H1 (cell line): ENCODE results near the gene OBP2B. TPM values are rescaled to one million over a fixed set of nuclear protein-coding genes. Genes with fewer than 3 reads are reported as not detected.

ENCODE experiments used
- CTCF ChIA-PET: fragments of 300-600 bp; sonication (Branson Sonifier 250); formaldehyde crosslinking; loops from one replicate; lab custom pipeline; 2021; ENCODE audit not compliant: partially characterized antibody; lab: Charles Lee
- POLR2A ChIA-PET: fragments of 300-600 bp; sonication (Branson Sonifier 250); formaldehyde crosslinking; loops from one replicate; lab custom pipeline; 2021; ENCODE audit warnings: inconsistent platforms; ENCODE audit not compliant: partially characterized antibody; lab: Charles Lee
- DNase-seq, 2 experiments: peaks; one replicate each; pipeline versions ENCODE4 v3.0.0 to v3.0.0-alpha.2; 2010 to 2022; ENCODE audit warnings: low spot score in 2 of 2, low read depth in 1 of 2, mixed read lengths in 1 of 2
- FAIRE-seq: peaks from 2 replicates; lab custom pipeline; 2011; peaks lifted over from hg19 to GRCh38; lab: Jason Lieb, UNC
- H2AFZ ChIP-seq: 2 replicates; pipeline ENCODE4 v1.8.1; 2012; ENCODE audit warnings: low read length, inconsistent platforms
- H2AK5ac ChIP-seq: 2 replicates; pipeline ENCODE4 v1.6.1; 2013; ENCODE audit warnings: low read depth, low read length
- H2BK120ac ChIP-seq: replicated peaks from 2 replicates; pipeline ENCODE3; 2013; ENCODE audit warnings: low read depth, low read length, inconsistent platforms
- H2BK12ac ChIP-seq: 2 replicates; pipeline ENCODE4 v1.6.1; 2013; ENCODE audit warnings: low read depth, low read length
- H2BK15ac ChIP-seq: 2 replicates; pipeline ENCODE4 v1.6.1; 2013; ENCODE audit warnings: low read length
- H2BK20ac ChIP-seq: 2 replicates; pipeline ENCODE4 v1.6.1; 2013; ENCODE audit warnings: low read length
- H2BK5ac ChIP-seq: 2 replicates; pipeline ENCODE4 v1.6.1; 2013; ENCODE audit warnings: low read depth, low read length
- H3K14ac ChIP-seq: 2 replicates; pipeline ENCODE4 v1.6.1; 2013; ENCODE audit warnings: inconsistent platforms; ENCODE audit not compliant: insufficient read length
- H3K18ac ChIP-seq: 2 replicates; pipeline ENCODE4 v1.6.1; 2013; ENCODE audit warnings: low read length; ENCODE audit errors: extremely low read depth
- H3K23ac ChIP-seq: 2 replicates; pipeline ENCODE4 v1.6.1; 2013; ENCODE audit warnings: inconsistent platforms; ENCODE audit not compliant: insufficient read length
- H3K23me2 ChIP-seq: 2 replicates; pipeline ENCODE4 v1.6.1; 2013; ENCODE audit warnings: low read depth, low read length
- H3K27ac ChIP-seq: 2 replicates; pipeline ENCODE4 v1.6.1; 2011; ENCODE audit warnings: low read depth, low read length, inconsistent platforms
- H3K27me3 ChIP-seq, 4 experiments: replicated peaks in 1 of 4; 1 replicate in 1 of 4; 2 replicates in 3 of 4; pipeline versions ENCODE4 v1.6.1 to v1.8.1; 2011 to 2013; ENCODE audit warnings: low read length in 3 of 4, mild to moderate bottlenecking in 3 of 4, inconsistent platforms in 2 of 4, mixed read lengths in 2 of 4, moderate library complexity in 1 of 4; ENCODE audit not compliant: control insufficient read depth in 3 of 4, insufficient read depth in 3 of 4; ENCODE audit errors: extremely low read depth in 1 of 4
- H3K36me3 ChIP-seq, 4 experiments: 2 replicates each; pipeline versions ENCODE4 v1.6.1 to v1.8.1; 2011 to 2013; ENCODE audit warnings: mild to moderate bottlenecking in 4 of 4, low read length in 3 of 4, moderate library complexity in 2 of 4, control low read depth in 1 of 4, inconsistent platforms in 1 of 4; ENCODE audit not compliant: insufficient read depth in 4 of 4, control insufficient read depth in 2 of 4
- H3K4ac ChIP-seq: replicated peaks from 2 replicates; pipeline ENCODE3; 2013; ENCODE audit warnings: low read length, low read depth, mixed read lengths, inconsistent platforms; ENCODE audit not compliant: insufficient read length
- H3K4me1 ChIP-seq, 4 experiments: replicated peaks in 1 of 4; 1 replicate in 1 of 4; 2 replicates in 3 of 4; pipeline versions ENCODE4 v1.6.1 to v1.8.1; 2011 to 2013; ENCODE audit warnings: low read length in 3 of 4, inconsistent platforms in 2 of 4, mixed read lengths in 1 of 4; ENCODE audit not compliant: insufficient read depth in 4 of 4, control insufficient read depth in 3 of 4
- H3K4me2 ChIP-seq, 2 experiments: 2 replicates each; pipeline versions ENCODE4 v1.6.1 to v1.8.1; 2011 to 2013; ENCODE audit warnings: low read depth in 2 of 2, low read length in 2 of 2, control low read depth in 1 of 2, inconsistent platforms in 1 of 2, mild to moderate bottlenecking in 1 of 2; ENCODE audit not compliant: insufficient read depth in 1 of 2
- H3K4me3 ChIP-seq, 4 experiments: fragments of 200-600, 300-600 bp in 1 of 4; sonication (generic), shearing (Covaris generic), sonication (Bioruptor Twin) in 1 of 4; 2 replicates each; pipeline versions ENCODE4 v1.5.1 to v1.8.1; 2011 to 2016; ENCODE audit warnings: low read length in 4 of 4, low read depth in 3 of 4, control low read depth in 2 of 4, inconsistent platforms in 2 of 4, mild to moderate bottlenecking in 2 of 4, mixed read lengths in 1 of 4, moderate library complexity in 1 of 4; ENCODE audit not compliant: insufficient read depth in 2 of 4; ENCODE audit errors: extremely low read depth in 1 of 4
- H3K56ac ChIP-seq: replicated peaks from 2 replicates; pipeline ENCODE3; 2013; ENCODE audit warnings: low read depth, mild to moderate bottlenecking, mixed read lengths, low read length, inconsistent platforms; ENCODE audit not compliant: insufficient read length
- H3K79me1 ChIP-seq: 2 replicates; pipeline ENCODE4 v1.6.1; 2013; ENCODE audit warnings: low read depth, low read length, control low read depth
- H3K79me2 ChIP-seq, 2 experiments: 2 replicates each; pipeline versions ENCODE4 v1.6.1 to v1.8.1; 2012 to 2013; ENCODE audit warnings: low read length in 2 of 2, mild to moderate bottlenecking in 2 of 2, inconsistent platforms in 1 of 2; ENCODE audit not compliant: insufficient read depth in 2 of 2, control insufficient read depth in 1 of 2
- H3K9ac ChIP-seq, 4 experiments: replicated peaks in 1 of 4; 1 replicate in 1 of 4; 2 replicates in 3 of 4; pipeline versions ENCODE4 v1.6.1 to v1.8.1; 2011 to 2013; ENCODE audit warnings: low read depth in 3 of 4, low read length in 3 of 4, control low read depth in 2 of 4, mild to moderate bottlenecking in 2 of 4, moderate library complexity in 2 of 4, inconsistent platforms in 1 of 4; ENCODE audit errors: extremely low read depth in 1 of 4
- H3K9me3 ChIP-seq, 2 experiments: 2 replicates each; pipeline versions ENCODE4 v1.6.1 to v1.8.1; 2012 to 2013; ENCODE audit warnings: mild to moderate bottlenecking in 2 of 2, moderate library complexity in 2 of 2, control low read depth in 1 of 2, inconsistent platforms in 1 of 2, low read depth in 1 of 2, low read length in 1 of 2, mixed read lengths in 1 of 2; ENCODE audit not compliant: insufficient read depth in 2 of 2
- H4K20me1 ChIP-seq, 2 experiments: replicated peaks in 1 of 2; 2 replicates each; pipeline versions ENCODE3 to v1.8.1; 2011 to 2013; ENCODE audit warnings: inconsistent platforms in 2 of 2, low read length in 2 of 2, mild to moderate bottlenecking in 1 of 2; ENCODE audit not compliant: insufficient read depth in 2 of 2, control insufficient read depth in 1 of 2
- H4K5ac ChIP-seq: 2 replicates; pipeline ENCODE4 v1.6.1; 2013; ENCODE audit warnings: low read length, low read depth, mixed read lengths, inconsistent platforms; ENCODE audit not compliant: insufficient read length
- H4K8ac ChIP-seq: 2 replicates; pipeline ENCODE4 v1.8.0; 2013; ENCODE audit warnings: mild to moderate bottlenecking, moderate library complexity, low read length, inconsistent platforms; ENCODE audit not compliant: insufficient read depth; ENCODE audit errors: extremely low read depth
- H4K91ac ChIP-seq: replicated peaks from 2 replicates; pipeline ENCODE3; 2013; ENCODE audit warnings: low read length, mixed read lengths, inconsistent platforms; ENCODE audit not compliant: insufficient read length
- CHD1 ChIP-seq: IDR thresholded peaks from 2 replicates; pipeline ENCODE4 v1.6.1; 2012; ENCODE audit warnings: low read depth, low read length, improper control_type of control experiment
- HDAC6 ChIP-seq: IDR thresholded peaks from one replicate; pipeline ENCODE4 v1.7.1; 2012; ENCODE audit warnings: low read depth, mild to moderate bottlenecking, inconsistent platforms, low read length, moderate library complexity
- KDM5A ChIP-seq: fragments of 200-600 bp; IDR thresholded peaks from 2 replicates; pipeline ENCODE4 v1.7.1; 2012; ENCODE audit warnings: mild to moderate bottlenecking, low read length, inconsistent platforms, mixed read lengths
- POLR2A ChIP-seq, 2 experiments: IDR thresholded peaks; 1 replicate in 1 of 2; 2 replicates in 1 of 2; pipeline ENCODE4 v1.6.1; 2011; ENCODE audit warnings: low read depth in 2 of 2, low read length in 2 of 2, mild to moderate bottlenecking in 2 of 2; ENCODE audit errors: control extremely low read depth in 1 of 2
- WGBS, 2 experiments: shearing (Covaris generic) in 1 of 2; methylation state at CpG; one replicate each; pipeline versions ENCODE4 v1.1.6 to v1.1.7; 2013 to 2015; ENCODE audit warnings: low lambda C conversion rate in 2 of 2, mixed read lengths in 2 of 2, inconsistent platforms in 1 of 2, low coverage in 1 of 2, missing lambda C conversion rate in 1 of 2; ENCODE audit not compliant: insufficient replicate concordance in 2 of 2, insufficient coverage in 1 of 2, insufficient read length in 1 of 2; ENCODE audit errors: extremely low coverage in 1 of 2, missing lambda C conversion rate in 1 of 2; 5-methylcytosine and 5-hydroxymethylcytosine counted together
- polyA plus RNA-seq, 7 experiments: library from polyadenylated mRNA; depleted of rRNA in 3 of 7; stranded (reverse) in 5 of 7; unstranded in 2 of 7; fragments of >200 nt in 5 of 7; fragments of 200-250 nt in 2 of 7; gene quantifications; 1 replicate in 5 of 7; 2 replicates in 1 of 7; 4 replicates in 1 of 7; pipeline versions ENCODE4 v1.2.1 to v1.2.3, GENCODE V29; 2011 to 2013; ENCODE audit warnings: missing spikeins in 2 of 7, mixed read lengths in 2 of 7
- total RNA-seq: library from RNA; stranded (reverse); fragmentation: NEBNext Ultra II Directional; extraction: Animal tissue kit (Norgen Biotek cat#: 25700); gene quantifications from 2 replicates; pipeline ENCODE4 v1.2.1, GENCODE V29; 2021
- TF ChIP-seq, protein P1 (sequence below): IDR thresholded peaks from 2 replicates; pipeline ENCODE4 v1.6.1; 2012; ENCODE audit warnings: inconsistent platforms

Gene OBP2B
- total and polyA plus RNA-seq, 2 of the 8 experiments (the other 6 are each of a cell fraction or from before 2014, with no cell fraction given): not detected

DNA sequence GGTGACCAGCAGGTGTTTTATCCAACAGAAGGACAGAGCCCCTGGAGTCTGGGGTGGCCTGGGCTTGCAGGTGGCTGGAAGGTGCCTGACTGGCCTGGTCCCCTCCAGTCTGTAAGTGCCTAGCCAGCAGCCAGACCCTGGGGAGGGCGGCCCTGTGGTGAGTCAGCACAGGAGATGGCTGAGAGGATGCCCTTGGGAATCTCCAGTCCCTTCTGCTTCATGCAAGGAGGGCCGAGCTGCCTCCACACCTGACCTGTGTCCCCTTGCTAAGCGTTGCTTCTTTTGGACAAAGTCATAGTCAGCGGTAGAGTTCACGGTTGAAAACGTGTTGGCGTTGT lies 20.2 kb downstream of the OBP2B start:
- H3K4ac ChIP-seq: no peak overlapping the region
- H2BK20ac ChIP-seq: no peak overlapping the region
- H3K9ac ChIP-seq: no peak overlapping the region
- H3K23me2 ChIP-seq: no peaks in the 10 kb centered on the region
- H2BK5ac ChIP-seq: no peak overlapping the region
- no peaks in the 10 kb centered on the region for H3K79me2 ChIP-seq
- no peak overlapping the region for H4K8ac ChIP-seq
- no peak overlapping the region for H3K27ac ChIP-seq
- no peak overlapping the region for H3K18ac ChIP-seq
- no peak for DNase-seq
- H3K27me3 ChIP-seq: peaks cover 0 to 13% (median 8%) of the 10 kb centered on the region in 4 experiments; a peak in 4 of 7 replicates
- POLR2A ChIA-PET: interaction anchor here (1.0 to 1.1 kb wide), 3 partner anchors 42 to 160 kb away, joined by 3 to 5 read pairs (median 3); partner anchors contain the start of genes MED22 and RPL7A
- CTCF ChIA-PET: interaction anchor here (0.6 to 5.5 kb wide), 32 partner anchors 8 to 405 kb away, joined by 3 to 123 read pairs (median 4); no protein-coding TSS in a partner anchor
- no peak for FAIRE-seq
- H3K36me3 ChIP-seq: no peaks in the 10 kb centered on the region
- no peak overlapping the region for H4K5ac ChIP-seq
- WGBS, 2 experiments: 89% methylated on average over 7 of the region's 7 CpGs; no CpG with 5 or more reads in 1 of the 2 experiments
- H2AK5ac ChIP-seq: no peak overlapping the region
- no peak overlapping the region for H2AFZ ChIP-seq
- no peak overlapping the region for H3K56ac ChIP-seq
- no peak overlapping the region for H2BK120ac ChIP-seq
- H3K4me1 ChIP-seq: no peaks in the 10 kb centered on the region
- no peak overlapping the region for H4K91ac ChIP-seq
- peaks cover 0 to 1% of the 10 kb centered on the region in 2 experiments for H4K20me1 ChIP-seq
- H2BK12ac ChIP-seq: no peak overlapping the region
- H2BK15ac ChIP-seq: no peak overlapping the region
- H3K4me3 ChIP-seq: no peak overlapping the region
- no peak overlapping the region for H3K23ac ChIP-seq
- no peaks in the 10 kb centered on the region for H3K79me1 ChIP-seq
- no peaks in the 10 kb centered on the region for H3K9me3 ChIP-seq
- H3K14ac ChIP-seq: no peak overlapping the region
- H3K4me2 ChIP-seq: no peak overlapping the region
- TF ChIP-seq, protein P1, sequence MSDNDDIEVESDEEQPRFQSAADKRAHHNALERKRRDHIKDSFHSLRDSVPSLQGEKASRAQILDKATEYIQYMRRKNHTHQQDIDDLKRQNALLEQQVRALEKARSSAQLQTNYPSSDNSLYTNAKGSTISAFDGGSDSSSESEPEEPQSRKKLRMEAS: no peak
- TF ChIP-seq KDM5A (no peak), CHD1 (no peak), POLR2A (IDR thresholded peaks at IDR 0.05; ENCODE audit: control extremely low read depth in 1 of 2, low read depth in 2 of 2, low read length in 2 of 2) (no peak), HDAC6 (no peak)
